HG03354 (cell line): ENCODE results near the gene AMZ2.

Experiments
- ATAC-seq: cut with Tn5 transposase; IDR thresholded peaks from one replicate; pipeline ENCODE4 v1.9.1; 2021; ENCODE audit warnings: mild to moderate bottlenecking; ENCODE audit not compliant: unreplicated experiment, poor library complexity, severe bottlenecking

Gene AMZ2

GRCh38 chr17:68302666-68303065 is 54.8 kb downstream of the AMZ2 start:
- ATAC-seq: no peak

GRCh38 chr17:68304706-68305105 is 56.9 kb downstream of the AMZ2 start:
- ATAC-seq: no peak

GRCh38 chr17:68305142-68305541 is 57.3 kb downstream of the AMZ2 start:
- ATAC-seq: no peak
